NCI-H2029 treated with DMSO at 0.1 percent for 48 hours (cell line): ENCODE measurements around the gene SEMA6A.
A peak's percentile ranks its signal among the peaks of the same experiment; 100 is the strongest.

Experiments
- DNase-seq: peaks from one replicate; lab custom pipeline; 2025; lab: John Stamatoyannopoulos, UW

The SEMA6A gene

DNA sequence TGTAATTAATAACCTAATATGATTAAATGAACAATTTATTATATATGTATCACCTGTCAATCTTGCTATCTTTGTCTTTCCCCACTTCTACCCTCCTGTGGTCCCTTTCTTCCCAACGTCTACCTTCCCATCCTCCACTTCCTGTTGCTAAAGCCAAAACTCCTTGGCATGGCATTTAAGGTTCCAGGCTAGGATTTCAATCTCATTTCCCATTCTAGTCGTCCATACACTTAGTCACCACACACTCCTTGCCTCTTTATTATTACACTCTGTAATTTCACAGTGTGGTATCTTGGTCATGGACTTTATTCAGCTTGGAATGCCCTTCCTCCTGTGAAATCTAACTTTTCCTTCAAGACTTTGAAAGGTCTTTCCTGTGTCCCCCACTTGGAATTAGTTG lies 115.3 kb downstream of the SEMA6A start:
- DNase-seq: no peak

GRCh38 chr5:116457062-116457461 lies 117.6 kb downstream of the SEMA6A start:
- DNase-seq: no peak

GRCh38 chr5:116456036-116456435 lies 118.6 kb downstream of the SEMA6A start:
- DNase-seq: no peak

DNA sequence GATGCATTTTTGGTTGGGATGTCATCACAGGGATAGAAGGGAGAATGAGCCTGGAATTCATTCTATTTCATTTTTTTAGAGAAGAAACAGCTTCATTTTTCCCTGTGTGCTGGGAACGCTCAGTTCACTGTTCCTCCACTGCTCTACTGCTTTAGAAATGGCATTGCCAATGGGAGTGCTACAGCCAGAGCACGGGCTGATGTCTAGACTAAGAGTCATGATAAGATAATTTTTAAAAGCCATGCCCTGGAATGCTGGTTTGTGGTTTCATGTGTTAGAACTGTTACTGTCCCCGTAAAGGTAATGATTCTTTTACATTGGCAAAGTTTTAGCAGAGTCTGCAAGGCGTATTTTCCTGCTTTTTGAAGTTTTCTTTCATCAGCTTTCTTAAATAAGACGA lies 119.6 kb downstream of the SEMA6A start:
- DNase-seq: no peak

GRCh38 chr5:116454417-116454927 lies 120.2 kb downstream of the SEMA6A start:
- no peak for DNase-seq

- no peak for DNase-seq
These were observed 120.6 kb downstream of the SEMA6A start for GRCh38 chr5:116453988-116454411.

DNA sequence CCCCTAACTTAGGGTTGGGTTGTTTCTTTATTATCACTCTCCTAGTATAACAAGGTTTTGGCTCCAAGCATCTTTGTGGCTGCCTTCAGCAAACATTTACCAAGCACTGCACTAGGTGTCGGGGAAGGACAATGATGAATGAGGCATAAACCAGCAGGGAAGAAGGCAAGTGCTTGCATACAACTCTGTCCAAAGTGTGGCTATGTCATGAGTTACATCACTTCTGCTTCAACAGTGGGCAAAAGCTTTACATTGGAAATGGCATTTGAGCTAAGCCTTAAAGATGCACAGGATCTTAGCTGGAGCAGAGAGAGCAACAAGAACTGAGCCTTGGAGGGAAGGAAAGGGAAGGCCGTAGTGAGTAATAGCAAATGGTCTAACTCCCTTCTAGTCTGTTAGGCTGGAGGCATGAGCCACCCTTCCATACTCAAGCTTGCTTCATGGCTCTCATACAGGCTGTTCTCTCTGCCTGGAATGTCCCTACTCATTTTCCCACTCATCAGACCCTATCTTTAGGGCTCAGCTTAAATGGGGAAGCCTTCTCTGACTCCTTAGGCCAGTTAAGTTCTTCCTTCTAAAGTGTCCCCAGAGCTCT lies 121.8 kb downstream of the SEMA6A start:
- DNase-seq: peak; percentile 5

DNA sequence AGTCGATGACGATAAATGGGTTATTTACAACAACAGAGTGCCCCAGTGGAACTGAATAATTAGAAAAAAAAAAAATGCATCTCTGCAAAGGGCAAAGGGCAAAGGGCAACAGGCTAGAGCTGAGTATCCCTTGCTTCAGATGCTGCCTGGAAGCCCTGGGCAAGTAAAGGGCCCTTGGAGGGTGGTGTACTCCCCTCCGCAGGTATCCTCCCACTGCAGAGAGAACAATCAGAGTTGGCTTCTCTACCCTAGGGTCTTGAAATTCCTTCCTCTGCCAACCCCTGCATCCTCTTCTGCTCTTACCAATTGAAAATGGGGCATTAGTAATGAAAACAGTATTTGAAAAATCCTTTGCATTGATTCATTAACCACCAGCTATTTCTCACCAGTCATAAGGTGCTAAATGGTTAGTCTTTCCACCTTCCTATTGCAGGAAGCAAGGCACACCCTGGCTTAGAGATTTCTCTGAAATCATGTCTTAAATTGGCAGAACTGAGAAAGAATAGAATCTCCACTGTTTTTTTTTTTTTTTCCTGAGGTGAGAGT lies 122.6 kb downstream of the SEMA6A start:
- no peak for DNase-seq

- DNase-seq: no peak
These were observed 123.6 kb downstream of the SEMA6A start for GRCh38 chr5:116451066-116451465.

DNA sequence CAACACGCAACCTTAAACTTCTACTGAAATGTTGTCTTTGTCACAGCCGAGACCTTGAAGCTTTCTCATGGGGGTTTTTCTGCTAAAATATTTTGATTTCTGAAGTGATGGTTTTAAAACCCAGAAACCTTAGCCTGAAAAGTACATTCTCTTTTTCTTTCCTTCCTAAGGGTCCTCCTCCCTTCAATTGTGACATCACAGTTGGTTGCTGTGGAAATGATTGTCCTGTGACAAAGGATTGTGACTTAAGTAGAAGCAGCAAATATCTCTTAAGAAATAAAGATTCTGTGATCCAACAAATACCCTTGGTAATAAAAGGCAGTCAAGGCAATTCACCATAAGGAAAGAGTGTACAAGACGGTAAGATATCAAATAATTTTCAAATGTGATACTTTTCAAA lies 125.2 kb downstream of the SEMA6A start:
- no peak for DNase-seq

- DNase-seq: no peak
These were observed 125.7 kb downstream of the SEMA6A start for GRCh38 chr5:116448870-116449427.

DNA sequence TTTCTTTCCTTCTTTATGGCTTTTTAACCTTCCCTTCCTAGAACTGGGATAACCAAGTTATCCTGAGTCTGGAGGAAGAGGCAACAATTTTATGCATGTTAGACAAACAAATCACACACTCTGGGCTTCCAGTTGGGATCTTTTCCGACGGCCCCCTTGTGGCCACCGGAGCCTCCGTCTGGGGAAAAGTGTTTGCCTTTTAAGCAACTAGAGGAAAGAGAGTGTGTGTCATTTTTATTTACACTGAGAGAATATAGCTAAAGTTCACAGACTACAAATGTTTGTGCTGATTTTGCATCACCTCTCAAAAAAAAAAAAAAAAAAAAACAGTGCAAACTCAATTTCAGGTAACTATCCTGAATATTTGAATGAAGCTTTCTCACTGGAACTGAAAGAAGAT lies 126.2 kb downstream of the SEMA6A start:
- DNase-seq: no peak

DNA sequence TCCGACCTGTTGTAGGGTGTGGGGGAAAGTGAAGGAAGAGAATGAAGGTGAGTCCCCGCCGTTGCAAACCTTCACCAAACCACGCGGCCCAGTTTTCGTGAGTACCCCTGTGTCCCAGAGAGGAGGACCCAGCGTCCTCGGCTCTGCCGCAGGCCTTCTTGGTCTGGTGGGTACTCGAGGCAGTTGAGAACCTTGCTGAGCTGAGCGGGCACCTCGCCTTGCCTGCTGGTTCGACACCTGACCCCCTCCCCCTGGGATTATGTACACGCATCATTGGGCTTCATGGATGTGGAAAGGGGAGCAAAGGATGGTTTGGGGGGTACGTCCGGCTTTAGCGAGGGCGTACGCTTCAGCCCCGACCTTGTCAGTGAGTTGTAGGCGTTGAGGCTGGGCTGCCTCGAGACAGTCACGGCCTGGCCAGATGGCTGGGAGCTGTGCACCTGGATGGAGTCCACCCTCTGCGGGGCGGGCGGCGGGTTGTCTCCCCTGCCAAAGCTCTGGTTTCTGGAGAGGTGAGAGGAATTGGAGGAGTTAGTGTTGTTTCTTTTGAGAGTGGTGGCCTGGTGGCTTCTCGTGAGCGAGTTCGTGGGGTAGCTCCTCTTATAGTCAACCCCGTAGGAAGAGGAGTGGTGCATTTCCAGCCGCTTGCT lies 128.1 kb downstream of the SEMA6A start:
- DNase-seq: no peak

- DNase-seq: no peak
These were observed 129.3 kb downstream of the SEMA6A start for GRCh38 chr5:116445311-116445710.

DNA sequence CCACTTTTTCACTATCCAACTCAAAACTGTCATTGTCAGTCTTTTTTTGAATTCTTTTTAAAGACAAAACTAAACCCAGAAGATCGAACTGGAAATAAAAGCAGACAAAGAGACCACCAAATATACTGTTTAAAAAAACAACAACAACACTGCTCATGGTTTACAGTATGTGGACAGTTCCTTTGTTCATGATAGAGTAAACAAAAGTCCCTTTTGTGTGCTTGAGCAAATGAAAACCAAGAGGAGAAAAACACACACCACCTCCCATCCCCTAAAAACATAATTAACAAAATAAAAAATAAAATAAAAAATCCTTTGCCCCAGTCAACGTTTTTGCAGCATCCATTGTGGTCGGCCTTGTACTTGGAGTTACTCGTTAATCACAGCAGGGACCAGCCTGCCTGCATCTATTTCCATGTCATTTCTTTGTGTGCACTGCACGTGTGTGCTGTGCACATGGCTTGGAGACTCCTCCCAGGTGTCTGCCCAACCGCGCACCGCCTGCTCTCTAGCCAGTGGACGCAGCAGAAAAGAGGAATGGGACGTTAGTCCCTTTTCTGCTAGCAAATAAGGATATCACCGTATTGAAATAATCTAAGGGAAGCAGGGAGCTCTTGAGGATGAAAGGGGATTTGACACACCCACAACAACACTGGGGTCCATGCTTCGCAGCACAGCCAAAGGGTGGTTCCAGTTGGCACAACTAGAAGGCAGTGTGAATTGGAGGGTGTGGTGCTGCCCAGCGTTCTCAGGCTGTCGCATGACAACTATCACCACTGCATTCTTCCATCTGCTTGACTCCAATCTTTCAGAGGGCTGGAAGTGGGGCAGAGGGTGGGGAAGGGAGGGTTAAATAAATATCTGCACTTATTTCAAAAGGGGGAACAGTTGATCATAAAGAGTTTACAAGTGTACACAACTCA lies 130.0 kb downstream of the SEMA6A start:
- peak; percentile 0 for DNase-seq

GRCh38 chr5:116442931-116443551 lies 131.6 kb downstream of the SEMA6A start:
- DNase-seq: no peak

- peak; percentile 81 for DNase-seq
These were observed 132.5 kb downstream of the SEMA6A start for GRCh38 chr5:116442095-116442534.

GRCh38 chr5:116441223-116441622 lies 133.4 kb downstream of the SEMA6A start:
- DNase-seq: peak; percentile 32

DNA sequence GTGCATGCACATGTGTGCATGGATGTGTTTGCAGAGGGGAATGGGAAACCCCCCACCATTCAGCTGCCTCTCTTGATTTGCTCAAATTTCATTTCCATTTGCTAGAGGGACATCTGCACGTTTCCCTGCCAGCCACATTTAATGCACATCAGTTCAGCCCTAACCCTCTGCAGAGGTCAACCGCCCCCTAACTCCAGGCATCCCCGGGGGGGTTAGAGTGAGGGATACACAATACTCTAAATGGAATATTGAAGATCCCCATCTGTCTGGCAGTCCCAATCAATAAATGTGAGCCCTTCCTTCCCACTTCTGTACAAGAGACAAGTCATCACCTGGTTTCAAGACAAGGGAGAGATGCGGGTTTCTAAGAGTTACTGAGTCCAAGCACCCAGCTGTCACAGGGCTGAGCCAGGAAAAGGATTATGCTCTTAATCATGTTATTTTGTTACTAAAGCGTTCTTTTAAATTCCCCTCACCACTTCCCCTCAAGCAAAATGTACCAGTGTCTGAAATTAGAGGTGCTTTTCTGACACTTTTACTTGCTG lies 134.1 kb downstream of the SEMA6A start:
- no peak for DNase-seq

DNA sequence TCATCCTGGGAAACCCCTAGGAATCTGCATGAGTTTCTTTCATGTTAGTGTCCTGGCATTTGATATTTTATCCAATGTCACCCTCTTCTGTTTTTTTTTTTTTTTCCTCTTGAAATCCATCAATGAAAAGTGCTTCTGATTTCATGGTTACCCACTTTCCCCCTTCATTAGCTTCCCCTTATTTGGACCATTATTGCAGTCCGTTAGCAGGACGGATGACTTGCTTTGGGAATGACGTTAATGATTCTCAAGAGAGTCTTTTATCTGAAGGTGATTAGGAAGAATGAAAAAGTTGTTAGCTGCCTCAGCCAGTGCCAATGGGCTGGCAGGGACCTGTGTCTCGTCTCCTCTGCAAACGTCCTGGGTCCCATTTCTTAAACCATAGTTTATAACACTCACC lies 134.7 kb downstream of the SEMA6A start:
- no peak for DNase-seq

DNA sequence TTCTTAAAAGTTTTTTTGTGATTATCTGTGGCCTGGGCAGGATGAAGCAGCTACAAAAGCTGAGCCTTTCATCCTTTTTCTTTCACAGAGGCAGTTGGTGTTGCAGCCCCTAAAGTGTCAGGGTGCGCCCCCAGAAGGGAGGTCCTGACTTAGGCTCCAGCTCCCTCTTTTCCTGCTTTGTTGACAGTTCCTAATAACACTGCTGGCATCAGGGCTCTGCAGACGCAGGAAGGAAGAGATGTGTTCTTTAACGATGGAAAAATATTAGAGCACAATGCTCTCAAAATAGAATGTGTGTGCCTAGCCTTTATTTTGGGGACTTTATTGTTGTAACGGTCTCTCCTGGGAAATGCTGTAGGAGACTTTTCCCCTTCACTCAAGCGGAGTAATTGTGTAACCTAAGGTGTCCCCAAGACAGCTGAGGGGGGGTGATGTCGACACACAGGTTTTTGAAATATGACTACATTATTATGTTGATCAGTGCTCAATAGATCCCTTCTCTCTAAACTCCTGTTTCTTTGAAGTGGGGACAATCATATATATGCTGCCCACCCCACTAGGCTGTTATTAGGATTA lies 135.6 kb downstream of the SEMA6A start:
- DNase-seq: no peak
